Measurements from ENCODE around the gene DIAPH3.

- no peak for TF ChIP-seq EZH2 (IDR thresholded peaks at IDR 0.05; ENCODE audit: borderline replicate concordance, low read depth, low read length, poor library complexity, severe bottlenecking)
- no peak for TF ChIP-seq CTCF (conservative IDR thresholded peaks at IDR 0.05; ENCODE audit: low read depth, low read length)
Observed at GRCh38 chr13:59834801-59835200, 328.9 kb downstream of the DIAPH3 start.

All from A673 (cell line).